ENCODE measurements around the gene CREBBP.
A peak's percentile ranks its signal among the peaks of the same experiment; 100 is the strongest.

CREBBP gene

DNA sequence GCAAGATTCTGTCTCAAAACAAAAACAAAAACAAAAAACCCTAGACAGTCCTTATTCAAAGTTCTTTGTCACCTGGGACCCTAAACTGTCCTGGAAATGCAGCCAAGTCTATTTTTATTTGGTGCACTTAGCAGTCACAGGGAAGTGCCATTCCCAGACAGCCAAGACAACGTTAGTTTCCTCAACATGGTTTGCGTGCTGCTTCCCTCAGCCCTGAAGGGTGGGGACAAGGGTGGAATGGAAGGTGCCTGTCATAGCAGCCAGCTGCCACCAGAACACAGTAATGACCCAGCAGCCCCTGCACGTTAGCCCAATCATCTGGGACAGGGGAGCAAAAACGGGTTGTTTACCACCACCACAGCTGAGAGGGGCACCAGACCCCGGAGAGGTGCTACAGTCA, 16.9 kb downstream of the CREBBP start:
- H3K4me3 ChIP-seq (ENCODE audit: low read depth, low read length, poor library complexity, severe bottlenecking): no peak overlapping the region
- H3K9me2 ChIP-seq (ENCODE audit: low read depth, low read length): no peaks in the 10 kb centered on the region
- peaks cover 9% of the 10 kb centered on the region; the same call in 1 of the 2 replicates for H4K20me1 ChIP-seq (ENCODE audit: insufficient read depth, low read length)
- no peaks in the 10 kb centered on the region for H3K27me3 ChIP-seq (ENCODE audit: insufficient read depth, low read length)
- H3F3A ChIP-seq (ENCODE audit: insufficient read depth, low read length): no peaks in the 10 kb centered on the region
- H3K36me3 ChIP-seq (ENCODE audit: insufficient read depth, low read length): peaks cover 5% of the 10 kb centered on the region; the same call in 1 of the 2 replicates
- H3K4me1 ChIP-seq (ENCODE audit: insufficient read depth, low read length, severe bottlenecking): peaks cover 57% of the 10 kb centered on the region
- H3K4me2 ChIP-seq (ENCODE audit: low read length): peak overlapping the region; percentile 15; the same call in 1 of the 2 replicates
- H2AFZ ChIP-seq (ENCODE audit: low read length): no peak overlapping the region
- H3K79me2 ChIP-seq (ENCODE audit: insufficient read depth, low read length): peaks cover 70% of the 10 kb centered on the region
- no peak overlapping the region for H3K9ac ChIP-seq (ENCODE audit: low read length)
- H3K27ac ChIP-seq (ENCODE audit: low read depth, low read length, poor library complexity, severe bottlenecking): no peak overlapping the region
- H3K9me3 ChIP-seq (ENCODE audit: low read length): no peaks in the 10 kb centered on the region
- TF ChIP-seq, protein P1, sequence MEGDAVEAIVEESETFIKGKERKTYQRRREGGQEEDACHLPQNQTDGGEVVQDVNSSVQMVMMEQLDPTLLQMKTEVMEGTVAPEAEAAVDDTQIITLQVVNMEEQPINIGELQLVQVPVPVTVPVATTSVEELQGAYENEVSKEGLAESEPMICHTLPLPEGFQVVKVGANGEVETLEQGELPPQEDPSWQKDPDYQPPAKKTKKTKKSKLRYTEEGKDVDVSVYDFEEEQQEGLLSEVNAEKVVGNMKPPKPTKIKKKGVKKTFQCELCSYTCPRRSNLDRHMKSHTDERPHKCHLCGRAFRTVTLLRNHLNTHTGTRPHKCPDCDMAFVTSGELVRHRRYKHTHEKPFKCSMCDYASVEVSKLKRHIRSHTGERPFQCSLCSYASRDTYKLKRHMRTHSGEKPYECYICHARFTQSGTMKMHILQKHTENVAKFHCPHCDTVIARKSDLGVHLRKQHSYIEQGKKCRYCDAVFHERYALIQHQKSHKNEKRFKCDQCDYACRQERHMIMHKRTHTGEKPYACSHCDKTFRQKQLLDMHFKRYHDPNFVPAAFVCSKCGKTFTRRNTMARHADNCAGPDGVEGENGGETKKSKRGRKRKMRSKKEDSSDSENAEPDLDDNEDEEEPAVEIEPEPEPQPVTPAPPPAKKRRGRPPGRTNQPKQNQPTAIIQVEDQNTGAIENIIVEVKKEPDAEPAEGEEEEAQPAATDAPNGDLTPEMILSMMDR (IDR thresholded peaks at IDR 0.05; ENCODE audit: low read length): no peak
- no peak for TF ChIP-seq EZH2 (IDR thresholded peaks at IDR 0.05; ENCODE audit: borderline replicate concordance, low read length)

GRCh38 chr16:3861808-3862451, 18.6 kb downstream of the CREBBP start:
- Histone ChIP-seq H2AFZ (ENCODE audit: low read length) (no peak overlapping the region), H3K4me1 (ENCODE audit: insufficient read depth, low read length, severe bottlenecking) (peaks cover 73% of the 10 kb centered on the region), H3K36me3 (ENCODE audit: insufficient read depth, low read length) (peaks cover 3% of the 10 kb centered on the region; the same call in 1 of the 2 replicates), H3K27ac (ENCODE audit: low read depth, low read length, poor library complexity, severe bottlenecking) (peak overlapping the region; percentile 32), H3K4me2 (ENCODE audit: low read length) (peak overlapping the region; percentile 49), H3K79me2 (ENCODE audit: insufficient read depth, low read length) (peaks cover 71% of the 10 kb centered on the region), H3K4me3 (ENCODE audit: low read depth, low read length, poor library complexity, severe bottlenecking) (no peak overlapping the region), H3K27me3 (ENCODE audit: insufficient read depth, low read length) (no peaks in the 10 kb centered on the region), H3K9me3 (ENCODE audit: low read length) (no peaks in the 10 kb centered on the region), H3K9me2 (ENCODE audit: low read depth, low read length) (no peaks in the 10 kb centered on the region), H3F3A (ENCODE audit: insufficient read depth, low read length) (no peaks in the 10 kb centered on the region), H3K9ac (ENCODE audit: low read length) (no peak overlapping the region; the same call in 1 of the 2 replicates), H4K20me1 (ENCODE audit: insufficient read depth, low read length) (peaks cover 6% of the 10 kb centered on the region; the same call in 1 of the 2 replicates)
- no peak for TF ChIP-seq EZH2 (IDR thresholded peaks at IDR 0.05; ENCODE audit: borderline replicate concordance, low read length)
- TF ChIP-seq, protein P1 (IDR thresholded peaks at IDR 0.05; ENCODE audit: low read length): no peak

GRCh38 chr16:3859889-3860288, 20.6 kb downstream of the CREBBP start:
- Histone ChIP-seq H3K27me3 (ENCODE audit: insufficient read depth, low read length) (no peaks in the 10 kb centered on the region), H3K4me2 (ENCODE audit: low read length) (no peak overlapping the region; the same call in 1 of the 2 replicates), H3K36me3 (ENCODE audit: insufficient read depth, low read length) (no peaks in the 10 kb centered on the region; the same call in 1 of the 2 replicates), H3K4me3 (ENCODE audit: low read depth, low read length, poor library complexity, severe bottlenecking) (no peak overlapping the region), H3K9me3 (ENCODE audit: low read length) (no peaks in the 10 kb centered on the region), H3K9ac (ENCODE audit: low read length) (no peak overlapping the region), H3F3A (ENCODE audit: insufficient read depth, low read length) (no peaks in the 10 kb centered on the region), H3K4me1 (ENCODE audit: insufficient read depth, low read length, severe bottlenecking) (peaks cover 88% of the 10 kb centered on the region), H4K20me1 (ENCODE audit: insufficient read depth, low read length) (no peaks in the 10 kb centered on the region), H3K27ac (ENCODE audit: low read depth, low read length, poor library complexity, severe bottlenecking) (peak overlapping the region; percentile 16), H2AFZ (ENCODE audit: low read length) (no peak overlapping the region), H3K79me2 (ENCODE audit: insufficient read depth, low read length) (peaks cover 76% of the 10 kb centered on the region), H3K9me2 (ENCODE audit: low read depth, low read length) (no peaks in the 10 kb centered on the region)
- TF ChIP-seq EZH2 (IDR thresholded peaks at IDR 0.05; ENCODE audit: borderline replicate concordance, low read length): no peak
- TF ChIP-seq, protein P1 (IDR thresholded peaks at IDR 0.05; ENCODE audit: low read length): no peak
